ENCODE results near the gene OR8G5. TPM values are rescaled to one million over a fixed set of nuclear protein-coding genes. Genes with fewer than 3 reads are reported as not detected.
"Not testable (repeated sequence)": the region's sequence is repeated elsewhere in the genome, so short reads cannot be mapped to it uniquely, and the experiment has no call there.

Gene OR8G5
- total RNA-seq (not detected), polyA plus RNA-seq (ENCODE audit: insufficient read depth in 1 of 8, insufficient read length in 8 of 8, low replicate concordance in 1 of 8) (under 1 TPM in 4 of 8 donors, not detected in 4; 0.11 to 0.34 (median 0.21) TPM)
- long read RNA-seq, donor 1 = 0 reads
- long read RNA-seq, donor 2 = 0 reads
- long read RNA-seq, donor 3 = 0 reads
- long read RNA-seq, donor 4 = 0 reads
- long read RNA-seq, donor 5 = 0 reads
- long read RNA-seq, donor 6 = 0 reads
- long read RNA-seq, donor 7 = 0 reads
- long read RNA-seq, donor 8 = 0 reads
- long read RNA-seq, donor 9 = 0 reads
- long read RNA-seq, donor 10 = 0 reads
- long read RNA-seq, donor 11 = 0 reads

- Histone ChIP-seq H3K9me3 (replicated peaks; ENCODE audit: control insufficient read depth, low read depth, low read length) (no peaks in the 10 kb centered on the region), H3K27ac (ENCODE audit: low read length) (no peak within 1 kb of the TSS), H3K27me3 (ENCODE audit: control insufficient read depth, insufficient read depth, low read length) (no peaks in the 10 kb centered on the region), H3K36me3 (ENCODE audit: control insufficient read depth, insufficient read depth, low read length) (no peaks in the 10 kb centered on the region), H3K4me1 (ENCODE audit: control insufficient read depth, insufficient read depth, low read length) (no peaks in the 10 kb centered on the region), H3K4me3 (ENCODE audit: low read length) (no peak within 1 kb of the TSS)
- DNase-seq = no peak
- 43% methylated on average over 1 of the region's 4 CpGs for WGBS (ENCODE audit: insufficient coverage)
Observed at GRCh38 chr11:124256076-124256475, at the start of gene OR8G5. Gene OR8G5, plus strand, starts transcription at chr11:124256376. Its CDS starts 8,556 bp downstream, at chr11:124264932.

DNA sequence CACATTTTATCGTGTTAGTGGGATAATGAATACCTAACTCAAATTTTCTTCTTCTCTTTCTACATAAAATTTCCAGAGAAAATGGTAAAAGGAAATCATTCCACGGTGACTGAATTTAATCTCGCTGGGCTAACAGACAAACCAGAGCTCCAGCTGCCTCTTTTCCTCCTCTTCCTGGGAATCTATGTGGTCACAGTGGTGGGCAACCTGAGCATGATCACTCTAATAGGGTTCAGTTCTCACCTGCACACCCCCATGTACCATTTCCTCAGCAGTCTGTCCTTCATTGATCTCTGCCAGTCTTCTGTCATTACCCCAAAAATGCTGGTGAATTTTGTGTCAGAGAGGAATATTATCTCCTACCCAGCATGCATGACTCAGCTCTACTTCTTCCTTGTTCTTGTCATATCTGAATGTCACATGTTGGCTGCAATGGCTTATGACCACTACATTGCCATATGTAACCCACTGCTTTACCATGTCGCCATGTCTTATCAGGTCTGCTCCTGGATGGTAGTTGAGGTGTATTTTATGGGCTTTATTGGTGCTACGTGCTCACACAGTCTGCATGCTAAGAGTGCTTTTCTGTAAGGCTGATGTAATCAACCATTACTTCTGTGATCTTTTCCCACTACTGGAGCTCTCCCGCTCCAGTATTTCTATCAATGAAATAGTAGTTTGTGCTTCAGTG lies 48.9 kb upstream of the OR8G5 start:
- Histone ChIP-seq H3K36me3 (ENCODE audit: control insufficient read depth, insufficient read depth, low read length) (no peaks in the 10 kb centered on the region), H3K4me1 (ENCODE audit: control insufficient read depth, insufficient read depth, low read length) (no peaks in the 10 kb centered on the region), H3K9me3 (replicated peaks; ENCODE audit: control insufficient read depth, low read depth, low read length) (no peaks in the 10 kb centered on the region), H3K27me3 (ENCODE audit: control insufficient read depth, insufficient read depth, low read length) (no peaks in the 10 kb centered on the region), H3K4me3 (ENCODE audit: low read length) (no peak overlapping the region), H3K27ac (ENCODE audit: low read length) (no peak overlapping the region)
- 88% methylated on average over 2 of the region's 6 CpGs for WGBS (ENCODE audit: insufficient coverage)
- no peak for DNase-seq

DNA sequence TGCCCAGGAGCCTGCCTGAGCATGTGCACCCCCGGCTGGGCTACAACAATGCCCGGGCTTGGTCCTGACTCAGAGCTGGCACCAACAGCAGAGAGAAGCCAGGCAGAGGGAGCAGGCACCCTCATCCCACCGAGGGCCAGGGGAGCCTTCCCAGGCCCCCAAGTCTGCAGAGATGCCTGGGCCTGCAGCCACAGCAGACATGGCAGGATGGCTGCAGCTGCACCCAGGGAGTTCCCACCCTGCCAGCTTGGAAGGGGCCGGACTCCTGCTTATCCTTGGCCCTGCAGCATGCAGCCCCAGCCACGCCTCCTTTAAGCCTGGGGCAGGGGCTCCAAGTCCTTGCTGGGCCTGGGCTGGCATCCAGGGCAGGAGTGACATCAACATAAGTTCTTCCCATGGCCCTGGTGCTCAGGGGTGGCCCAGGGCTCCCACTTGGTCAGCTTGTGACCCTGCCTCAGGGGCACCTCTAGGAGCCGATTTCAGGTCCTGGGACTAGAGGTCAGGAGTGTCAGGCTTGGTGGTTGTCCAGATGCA lies 46.3 kb upstream of the OR8G5 start:
- no peaks in the 10 kb centered on the region for H3K9me3 ChIP-seq (replicated peaks; ENCODE audit: control insufficient read depth, low read depth, low read length)
- no peaks in the 10 kb centered on the region for H3K27me3 ChIP-seq (ENCODE audit: control insufficient read depth, insufficient read depth, low read length)
- H3K4me3 ChIP-seq (ENCODE audit: low read length) = no peak overlapping the region
- H3K36me3 ChIP-seq (ENCODE audit: control insufficient read depth, insufficient read depth, low read length) = no peaks in the 10 kb centered on the region
- no peak for DNase-seq
- no peak overlapping the region for H3K27ac ChIP-seq (ENCODE audit: low read length)
- H3K4me1 ChIP-seq (ENCODE audit: control insufficient read depth, insufficient read depth, low read length) = no peaks in the 10 kb centered on the region
- WGBS (ENCODE audit: insufficient coverage) = 88% methylated on average over 6 of the region's 6 CpGs

DNA sequence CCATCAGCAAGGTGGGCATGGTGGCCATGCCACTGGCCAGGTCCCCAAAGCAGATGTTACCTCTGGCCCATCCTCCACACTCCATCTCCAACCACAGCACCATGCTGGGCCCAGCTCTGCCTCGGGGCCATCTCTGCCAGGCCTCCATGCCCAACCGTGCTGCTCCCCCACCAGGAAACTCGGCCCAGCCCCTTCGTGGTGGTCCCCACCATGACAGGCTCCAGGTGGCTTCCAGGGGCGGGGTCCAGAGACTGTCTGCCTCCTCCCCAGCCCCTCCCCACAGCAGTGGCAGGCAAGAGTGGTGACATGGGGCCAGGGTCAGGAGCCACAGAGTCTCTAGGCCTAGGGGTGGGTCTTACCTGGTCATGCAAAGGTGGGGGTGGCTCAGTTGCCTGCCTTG lies 45.8 kb upstream of the OR8G5 start:
- H3K27ac ChIP-seq (ENCODE audit: low read length) = no peak overlapping the region
- H3K9me3 ChIP-seq (replicated peaks; ENCODE audit: control insufficient read depth, low read depth, low read length) = no peaks in the 10 kb centered on the region
- H3K4me3 ChIP-seq (ENCODE audit: low read length) = no peak overlapping the region
- WGBS (ENCODE audit: insufficient coverage) = 91% methylated on average over 4 of the region's 5 CpGs
- no peaks in the 10 kb centered on the region for H3K27me3 ChIP-seq (ENCODE audit: control insufficient read depth, insufficient read depth, low read length)
- no peaks in the 10 kb centered on the region for H3K4me1 ChIP-seq (ENCODE audit: control insufficient read depth, insufficient read depth, low read length)
- H3K36me3 ChIP-seq (ENCODE audit: control insufficient read depth, insufficient read depth, low read length) = no peaks in the 10 kb centered on the region
- DNase-seq = no peak

DNA sequence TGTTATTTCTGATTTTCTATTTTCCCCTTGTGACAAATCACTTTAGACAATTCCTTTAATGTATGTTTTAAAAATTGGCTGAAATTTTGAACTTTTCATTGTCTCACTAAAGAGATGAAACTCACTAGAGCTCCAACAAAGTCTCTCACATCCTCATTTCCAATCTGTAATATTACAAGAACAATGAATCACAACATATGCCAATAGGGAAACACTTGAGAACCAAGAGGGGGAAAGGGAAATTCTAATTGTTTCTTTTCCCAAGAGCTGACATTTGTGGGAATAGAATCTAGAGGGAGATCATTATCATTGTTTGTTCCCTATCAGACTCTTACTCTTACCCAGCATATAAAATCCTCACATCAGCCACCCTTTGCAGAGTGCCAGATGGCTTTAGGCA lies 44.9 kb upstream of the OR8G5 start:
- no peaks in the 10 kb centered on the region for H3K27me3 ChIP-seq (ENCODE audit: control insufficient read depth, insufficient read depth, low read length)

DNA sequence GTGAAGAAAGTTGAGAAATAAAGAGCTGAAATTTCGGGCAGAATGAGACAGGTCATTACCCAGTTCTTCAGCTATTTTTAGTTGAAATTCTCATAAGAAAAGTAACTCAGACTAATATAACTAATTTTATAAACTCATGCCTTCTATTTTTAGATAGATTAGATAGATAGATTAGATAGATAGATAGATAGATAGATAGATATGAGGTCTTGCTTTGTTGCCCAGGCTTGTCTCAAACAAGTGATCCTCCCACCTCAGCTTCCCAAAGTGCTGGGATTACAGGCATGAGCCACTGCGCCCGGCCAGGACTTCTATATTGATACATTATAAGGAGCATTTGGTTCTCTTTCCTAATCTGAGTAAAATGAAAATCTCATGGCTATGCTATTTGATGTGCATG lies 42.1 kb upstream of the OR8G5 start:
- DNase-seq = no peak
- Histone ChIP-seq H3K36me3 (ENCODE audit: control insufficient read depth, insufficient read depth, low read length) (no peaks in the 10 kb centered on the region), H3K27me3 (ENCODE audit: control insufficient read depth, insufficient read depth, low read length) (no peaks in the 10 kb centered on the region), H3K4me1 (ENCODE audit: control insufficient read depth, insufficient read depth, low read length) (no peaks in the 10 kb centered on the region), H3K4me3 (ENCODE audit: low read length) (no peak overlapping the region), H3K9me3 (replicated peaks; ENCODE audit: control insufficient read depth, low read depth, low read length) (no peaks in the 10 kb centered on the region), H3K27ac (ENCODE audit: low read length) (no peak overlapping the region)
- no CpG with 5 or more reads among the region's 3 CpGs for WGBS (ENCODE audit: insufficient coverage)

More for the DNA sequence above, 44.9 kb upstream of the OR8G5 start:
- DNase-seq = no peak
- no peak overlapping the region for H3K27ac ChIP-seq (ENCODE audit: low read length)
- no peaks in the 10 kb centered on the region for H3K4me1 ChIP-seq (ENCODE audit: control insufficient read depth, insufficient read depth, low read length)
- no peaks in the 10 kb centered on the region for H3K9me3 ChIP-seq (replicated peaks; ENCODE audit: control insufficient read depth, low read depth, low read length)
- H3K36me3 ChIP-seq (ENCODE audit: control insufficient read depth, insufficient read depth, low read length) = no peaks in the 10 kb centered on the region
- no peak overlapping the region for H3K4me3 ChIP-seq (ENCODE audit: low read length)

GRCh38 chr11:124219126-124219525 lies 37.0 kb upstream of the OR8G5 start:
- H3K9me3 ChIP-seq (replicated peaks; ENCODE audit: control insufficient read depth, low read depth, low read length) = no peaks in the 10 kb centered on the region
- DNase-seq = no peak
- H3K27me3 ChIP-seq (ENCODE audit: control insufficient read depth, insufficient read depth, low read length) = no peaks in the 10 kb centered on the region
- no peak overlapping the region for H3K4me3 ChIP-seq (ENCODE audit: low read length)
- H3K4me1 ChIP-seq (ENCODE audit: control insufficient read depth, insufficient read depth, low read length) = no peaks in the 10 kb centered on the region
- H3K36me3 ChIP-seq (ENCODE audit: control insufficient read depth, insufficient read depth, low read length) = no peaks in the 10 kb centered on the region
- no peak overlapping the region for H3K27ac ChIP-seq (ENCODE audit: low read length)

- Histone ChIP-seq H3K36me3 (ENCODE audit: control insufficient read depth, insufficient read depth, low read length) (no peaks in the 10 kb centered on the region), H3K27me3 (ENCODE audit: control insufficient read depth, insufficient read depth, low read length) (no peaks in the 10 kb centered on the region), H3K9me3 (replicated peaks; ENCODE audit: control insufficient read depth, low read depth, low read length) (no peaks in the 10 kb centered on the region), H3K27ac (ENCODE audit: low read length) (no peak overlapping the region), H3K4me1 (ENCODE audit: control insufficient read depth, insufficient read depth, low read length) (no peaks in the 10 kb centered on the region), H3K4me3 (ENCODE audit: low read length) (no peak overlapping the region)
- no CpG with 5 or more reads among the region's 2 CpGs for WGBS (ENCODE audit: insufficient coverage)
- DNase-seq = no peak
Observed at GRCh38 chr11:124222407-124222806, 33.8 kb upstream of the OR8G5 start.

DNA sequence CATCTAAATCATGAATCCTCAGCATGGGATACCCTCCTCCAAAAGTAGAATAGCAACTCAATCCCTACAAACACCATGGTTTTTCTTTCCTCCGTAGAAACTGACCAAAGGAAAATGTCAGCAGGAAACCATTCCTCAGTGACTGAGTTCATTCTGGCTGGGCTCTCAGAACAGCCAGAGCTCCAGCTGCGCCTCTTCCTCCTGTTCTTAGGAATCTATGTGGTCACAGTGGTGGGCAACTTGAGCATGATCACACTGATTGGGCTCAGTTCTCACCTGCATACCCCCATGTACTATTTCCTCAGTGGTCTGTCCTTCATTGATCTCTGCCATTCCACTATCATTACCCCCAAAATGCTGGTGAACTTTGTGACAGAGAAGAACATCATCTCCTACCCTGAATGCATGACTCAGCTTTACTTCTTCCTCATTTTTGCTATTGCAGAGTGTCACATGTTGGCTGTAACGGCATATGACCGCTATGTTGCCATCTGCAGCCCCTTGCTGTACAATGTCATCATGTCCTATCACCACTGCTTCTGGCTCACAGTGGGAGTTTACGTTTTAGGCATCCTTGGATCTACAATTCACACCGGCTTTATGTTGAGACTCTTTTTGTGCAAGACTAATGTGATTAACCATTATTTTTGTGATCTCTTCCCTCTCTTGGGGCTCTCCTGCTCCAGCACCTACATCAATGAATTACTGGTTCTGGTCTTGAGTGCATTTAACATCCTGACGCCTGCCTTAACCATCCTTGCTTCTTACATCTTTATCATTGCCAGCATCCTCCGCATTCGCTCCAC lies 31.4 kb upstream of the OR8G5 start:
- not testable (repeated sequence) for H3K27ac ChIP-seq (ENCODE audit: low read length); H3K9me3 ChIP-seq (replicated peaks; ENCODE audit: control insufficient read depth, low read depth, low read length); H3K4me1 ChIP-seq (ENCODE audit: control insufficient read depth, insufficient read depth, low read length); H3K4me3 ChIP-seq (ENCODE audit: low read length); H3K36me3 ChIP-seq (ENCODE audit: control insufficient read depth, insufficient read depth, low read length); H3K27me3 ChIP-seq (ENCODE audit: control insufficient read depth, insufficient read depth, low read length)
- peak; percentile 42 for DNase-seq
- WGBS (ENCODE audit: insufficient coverage) = 71% methylated on average over 5 of the region's 9 CpGs

GRCh38 chr11:124225471-124225870 lies 30.7 kb upstream of the OR8G5 start:
- WGBS (ENCODE audit: insufficient coverage) = no CpG with 5 or more reads among the region's 1 CpG
- Histone ChIP-seq H3K4me3 (ENCODE audit: low read length) (no peak overlapping the region), H3K4me1 (ENCODE audit: control insufficient read depth, insufficient read depth, low read length) (no peaks in the 10 kb centered on the region), H3K9me3 (replicated peaks; ENCODE audit: control insufficient read depth, low read depth, low read length) (no peaks in the 10 kb centered on the region), H3K27ac (ENCODE audit: low read length) (no peak overlapping the region), H3K36me3 (ENCODE audit: control insufficient read depth, insufficient read depth, low read length) (no peaks in the 10 kb centered on the region), H3K27me3 (ENCODE audit: control insufficient read depth, insufficient read depth, low read length) (no peaks in the 10 kb centered on the region)
- DNase-seq = no peak
